ENCODE data around the gene MAD2L1BP.
"Not testable (repeated sequence)": the region's sequence is repeated elsewhere in the genome, so short reads cannot be mapped to it uniquely, and the experiment has no call there.

MAD2L1BP gene

GRCh38 chr6:43635387-43636307, at the start of gene MAD2L1BP:
MAD2L1BP (plus strand) TSS chr6:43635840; CDS start chr6:43635876, 36 bp downstream.
- peak; percentile 63 to 89 for DNase-seq

GRCh38 chr6:43588194-43588593, 47.4 kb upstream of the MAD2L1BP start:
- no peak for DNase-seq

- not testable (repeated sequence) for DNase-seq
Measured at GRCh38 chr6:43589564-43589963, 46.1 kb upstream of the MAD2L1BP start.

GRCh38 chr6:43593938-43594337, 41.7 kb upstream of the MAD2L1BP start:
- no peak for DNase-seq

GRCh38 chr6:43600595-43600994, 35.0 kb upstream of the MAD2L1BP start:
- no peak for DNase-seq

- no peak for DNase-seq
Measured at GRCh38 chr6:43604174-43604573, 31.5 kb upstream of the MAD2L1BP start.

GRCh38 chr6:43606019-43606418, 29.6 kb upstream of the MAD2L1BP start:
- DNase-seq, result no peak

GRCh38 chr6:43608310-43608763, 27.3 kb upstream of the MAD2L1BP start:
- DNase-seq, result peak; percentile 39 to 81

GRCh38 chr6:43608807-43609206, 26.8 kb upstream of the MAD2L1BP start:
- no peak for DNase-seq

GRCh38 chr6:43609402-43609801, 26.2 kb upstream of the MAD2L1BP start:
- no peak for DNase-seq

- no peak for DNase-seq
Measured at GRCh38 chr6:43610431-43610830, 25.2 kb upstream of the MAD2L1BP start.

- no peak for DNase-seq
Measured at GRCh38 chr6:43613721-43614395, 21.8 kb upstream of the MAD2L1BP start.

GRCh38 chr6:43614396-43614730, 21.3 kb upstream of the MAD2L1BP start:
- DNase-seq, result no peak

- no peak for DNase-seq
Measured at GRCh38 chr6:43616725-43617472, 18.7 kb upstream of the MAD2L1BP start.

GRCh38 chr6:43621078-43621835, 14.4 kb upstream of the MAD2L1BP start:
- no peak for DNase-seq

GRCh38 chr6:43621836-43622180, 13.8 kb upstream of the MAD2L1BP start:
- DNase-seq, result no peak

- no peak for DNase-seq
Measured at GRCh38 chr6:43622541-43622940, 13.1 kb upstream of the MAD2L1BP start.

GRCh38 chr6:43623880-43624785, 11.5 kb upstream of the MAD2L1BP start:
- no peak for DNase-seq

GRCh38 chr6:43624786-43625288, 10.8 kb upstream of the MAD2L1BP start:
- DNase-seq, result no peak

GRCh38 chr6:43625393-43625992, 10.1 kb upstream of the MAD2L1BP start:
- DNase-seq, result no peak

All from NCI-H526 (cell line).